GM21390 (cell line): ENCODE measurements around the gene EHD4.
A peak's percentile ranks its signal among the peaks of the same experiment; 100 is the strongest.

Experiments used
- ATAC-seq: cut with Tn5 transposase; IDR thresholded peaks from one replicate; pipeline ENCODE4 v1.9.1; 2021; ENCODE audit not compliant: unreplicated experiment

EHD4 gene

GRCh38 chr15:41897363-41897799 is 75.0 kb downstream of the EHD4 start:
- no peak for ATAC-seq

- ATAC-seq, result no peak
Measured at GRCh38 chr15:41896566-41896965, 75.8 kb downstream of the EHD4 start.

- ATAC-seq, result no peak
Measured at GRCh38 chr15:41895957-41896356, 76.4 kb downstream of the EHD4 start.

GRCh38 chr15:41895491-41895890 is 76.9 kb downstream of the EHD4 start:
- ATAC-seq, result no peak

DNA sequence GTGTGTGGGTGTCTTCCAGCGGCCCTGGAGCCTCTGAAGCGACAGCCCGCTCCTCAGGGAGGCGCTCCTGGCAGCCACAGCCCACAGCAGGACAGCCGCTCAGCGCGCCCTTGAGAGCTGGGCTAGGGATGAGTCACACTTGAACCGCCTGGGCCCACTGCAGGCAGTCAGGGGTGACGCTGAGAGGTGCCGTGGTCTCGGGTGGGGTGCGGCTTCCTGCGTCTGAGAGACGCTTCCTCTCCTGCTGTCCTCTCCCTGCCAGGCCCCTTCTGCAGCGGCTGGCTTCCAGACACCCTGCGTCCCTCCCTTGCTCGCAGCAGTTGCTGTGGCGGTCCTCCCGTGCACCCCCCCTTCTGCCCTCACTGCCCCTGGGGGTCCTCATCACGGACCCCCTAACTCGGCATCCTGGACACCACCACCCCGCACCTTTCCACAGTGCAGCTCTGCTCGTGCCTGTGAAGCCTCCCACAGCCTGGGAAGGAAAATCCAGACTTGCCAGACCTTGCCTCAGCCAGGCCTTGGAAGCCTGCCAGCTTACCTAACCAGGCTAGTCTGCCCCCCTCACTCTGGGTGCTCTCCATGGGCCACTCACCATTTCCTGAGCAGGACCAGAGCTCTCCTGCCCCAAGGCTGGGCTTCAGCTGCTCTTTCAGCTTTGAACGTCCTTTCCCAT is 77.4 kb downstream of the EHD4 start:
- ATAC-seq, result peak; percentile 88

GRCh38 chr15:41894251-41894790 is 78.0 kb downstream of the EHD4 start:
- ATAC-seq, result no peak

DNA sequence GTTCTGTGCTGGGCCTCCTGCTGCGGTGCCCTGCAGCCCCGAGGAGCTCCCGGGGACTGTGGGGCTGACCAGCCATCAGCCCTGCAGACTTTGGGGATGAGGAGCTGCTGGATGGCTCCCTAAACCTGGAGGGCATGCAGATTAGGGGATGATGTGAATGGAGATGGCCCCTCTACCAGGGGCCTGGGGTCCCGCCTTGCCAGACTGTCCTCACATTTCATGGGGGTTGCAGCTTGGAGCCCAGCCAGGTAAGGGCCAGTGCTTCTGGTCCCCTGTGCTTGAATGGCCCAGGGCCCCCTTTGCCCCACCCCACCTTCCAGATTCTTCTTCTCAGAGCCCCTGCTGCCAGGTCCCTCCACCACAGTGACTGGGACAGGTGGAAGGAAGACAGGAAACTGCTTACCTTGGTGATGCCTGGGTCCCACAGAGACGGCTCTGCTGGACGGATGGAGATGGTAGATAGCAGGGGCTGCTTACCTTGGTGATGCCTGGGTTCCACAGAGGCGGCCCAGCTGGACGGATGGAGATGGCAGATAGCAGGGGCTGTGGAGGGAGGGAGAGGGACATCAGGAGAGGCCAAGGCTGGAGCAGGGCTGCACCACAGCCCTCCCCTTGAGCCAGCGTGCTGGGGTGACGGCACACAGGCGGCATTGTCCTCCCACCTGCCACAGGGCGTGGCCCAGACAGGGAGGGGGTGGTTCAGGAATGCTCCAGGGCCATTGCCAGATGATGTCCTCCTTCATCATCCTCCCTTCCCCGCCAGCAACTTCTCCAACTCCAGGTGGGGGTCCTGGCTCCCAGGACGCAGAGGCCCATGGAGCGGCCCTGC is 78.7 kb downstream of the EHD4 start, which contains the start of gene SPTBN5:
TSS of gene SPTBN5 (minus strand) at position 632 of the 829 bp plus-strand sequence. CDS start at position 76, 556 bp downstream.
- ATAC-seq, result no peak

DNA sequence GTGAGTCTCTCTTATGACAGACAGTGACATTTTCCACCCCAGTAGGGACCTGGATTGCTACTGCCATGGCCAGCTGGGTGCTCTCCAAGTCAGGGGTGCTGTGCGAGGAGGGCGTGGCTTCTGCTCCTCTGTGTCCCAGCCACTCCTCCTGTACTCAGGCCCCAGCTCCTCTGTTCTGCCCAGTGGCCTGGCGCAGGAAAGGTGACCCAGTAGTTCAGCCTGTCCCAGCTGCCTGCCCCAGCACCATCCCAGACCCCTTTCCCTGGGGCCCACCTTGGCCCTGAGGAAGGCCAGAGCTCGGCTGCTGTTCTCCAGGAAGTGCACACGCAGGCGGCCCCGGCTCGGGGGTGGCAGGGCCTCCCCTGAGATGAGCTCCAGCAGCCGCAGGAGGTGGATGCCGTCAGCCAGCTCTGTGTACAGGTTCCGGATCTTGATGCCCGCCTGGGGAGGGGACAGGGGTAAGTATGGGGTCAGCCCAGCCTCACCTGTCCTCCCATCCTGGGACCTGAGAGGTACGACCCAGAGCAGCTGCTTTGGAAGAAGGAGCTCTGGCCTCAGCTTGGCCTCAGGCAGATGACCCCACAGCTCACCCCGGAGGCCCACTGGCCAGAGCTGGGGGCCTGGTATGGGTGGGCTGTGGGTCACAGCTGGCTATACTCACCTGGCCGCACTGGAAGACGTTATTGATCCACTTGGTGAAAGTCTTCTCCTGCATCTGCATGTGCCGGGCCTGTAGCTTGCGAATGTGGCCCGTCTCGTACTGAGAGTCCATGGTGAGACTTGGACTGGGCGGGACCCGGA is 79.5 kb downstream of the EHD4 start:
- ATAC-seq, result no peak

DNA sequence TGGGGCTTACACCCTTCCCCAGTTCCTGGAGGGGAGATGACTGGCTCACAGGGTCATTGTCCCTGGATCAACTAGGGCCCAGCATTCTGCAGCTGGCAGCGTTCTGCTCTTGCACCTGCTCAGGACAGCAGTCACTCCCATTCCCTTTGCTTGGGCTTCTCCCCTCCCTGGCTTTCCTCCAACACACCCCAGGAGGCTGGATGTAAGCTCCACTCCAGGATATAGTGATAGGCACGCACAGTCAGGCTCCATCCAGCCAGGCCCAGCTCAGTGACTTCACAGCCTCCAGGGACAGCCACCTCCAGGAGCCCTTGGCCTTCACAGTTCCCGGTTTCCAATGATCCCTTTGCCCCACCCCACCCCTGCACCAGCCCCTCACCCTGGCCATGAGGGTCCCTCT is 80.4 kb downstream of the EHD4 start:
- ATAC-seq, result no peak

- ATAC-seq, result no peak
Measured at GRCh38 chr15:41891226-41891625, 81.1 kb downstream of the EHD4 start.

DNA sequence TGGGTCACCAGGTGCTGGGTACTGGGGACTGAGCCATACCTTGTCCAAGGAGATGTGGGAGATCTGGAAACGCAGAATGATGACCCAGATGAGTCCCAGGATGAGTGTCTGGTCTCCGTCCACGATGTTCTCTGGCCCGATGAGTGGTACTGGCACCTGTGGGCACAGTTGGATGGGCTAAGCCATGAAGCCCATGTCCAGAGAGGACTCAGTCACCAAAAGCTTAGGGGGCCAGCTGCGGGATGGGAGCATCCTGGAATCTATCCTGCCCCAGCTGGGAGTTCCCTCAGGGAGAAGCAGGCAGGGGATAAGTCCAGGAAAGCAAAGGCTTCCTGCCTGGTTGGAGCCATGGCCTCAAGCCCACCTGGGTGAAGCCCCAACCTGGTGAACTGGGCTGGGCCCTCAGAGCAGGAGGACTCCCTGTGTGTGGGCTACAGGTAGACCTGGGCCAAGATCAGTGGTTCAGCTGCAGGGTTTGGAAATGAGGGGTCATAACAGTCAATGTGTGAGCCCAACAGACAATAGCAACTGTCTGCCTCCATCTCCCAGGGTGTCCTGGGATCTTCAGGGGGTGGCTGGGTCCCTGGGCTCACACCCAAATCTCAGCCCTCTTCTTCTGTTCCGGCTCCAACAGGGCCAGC is 82.2 kb downstream of the EHD4 start:
- no peak for ATAC-seq

GRCh38 chr15:41888662-41889253 is 83.6 kb downstream of the EHD4 start:
- no peak for ATAC-seq

GRCh38 chr15:41887893-41888292 is 84.5 kb downstream of the EHD4 start:
- ATAC-seq, result no peak

GRCh38 chr15:41887161-41887560 is 85.2 kb downstream of the EHD4 start:
- no peak for ATAC-seq

DNA sequence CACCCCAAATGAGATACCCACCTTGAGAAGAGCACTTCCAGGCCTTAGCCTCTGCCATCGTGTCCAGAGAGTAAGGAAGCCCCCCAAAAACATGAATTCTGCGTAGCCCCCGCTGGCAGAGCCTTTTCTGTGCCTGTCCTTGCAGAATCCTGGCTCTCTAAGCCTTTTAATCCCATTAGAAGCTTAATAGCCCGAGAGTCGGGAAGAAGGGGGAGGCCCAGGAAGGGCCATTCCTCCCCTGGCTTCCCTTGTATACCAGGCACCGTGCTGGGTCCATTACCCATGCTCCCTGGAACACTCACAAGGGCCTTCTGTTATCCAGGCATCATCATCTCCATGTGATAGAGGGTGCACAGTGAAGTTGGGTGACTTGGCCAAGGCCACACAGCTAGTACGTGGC is 85.6 kb downstream of the EHD4 start:
- ATAC-seq, result no peak

DNA sequence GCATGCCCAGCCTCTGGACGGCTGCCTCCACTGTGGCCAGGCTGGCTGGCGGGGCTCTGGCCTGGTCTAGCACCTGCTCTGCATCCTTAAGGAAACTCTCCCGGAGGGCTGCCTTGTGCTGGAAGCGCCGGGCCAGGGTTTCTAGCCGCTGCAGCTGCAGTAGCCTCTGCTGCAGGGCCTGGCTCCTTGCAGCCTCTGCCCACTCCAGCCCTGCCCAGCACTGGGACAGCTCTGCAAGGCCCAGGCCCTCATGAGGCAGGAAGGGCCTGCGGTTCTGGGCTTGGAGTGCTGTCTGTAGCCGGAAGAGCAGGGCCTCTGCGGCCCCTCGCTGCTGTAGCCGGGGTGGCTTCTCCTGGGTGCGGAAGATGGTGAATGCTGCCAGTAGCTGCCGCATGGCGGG is 86.5 kb downstream of the EHD4 start:
- no peak for ATAC-seq

- ATAC-seq, result no peak
Measured at GRCh38 chr15:41885321-41885720, 87.0 kb downstream of the EHD4 start.

GRCh38 chr15:41884458-41884857 is 87.9 kb downstream of the EHD4 start:
- no peak for ATAC-seq

GRCh38 chr15:41883484-41883825 is 88.9 kb downstream of the EHD4 start:
- ATAC-seq, result no peak

- ATAC-seq, result no peak
Measured at GRCh38 chr15:41882689-41883483, 89.5 kb downstream of the EHD4 start.
